Trophoblast cell (in vitro differentiated cells and primary cell): Measurements from ENCODE around the gene IZUMO2.

Experiments used
- DNase-seq, 2 donors: peaks; one replicate each; pipeline ENCODE4 v3.0.0-alpha.2; 2016
- H2AFZ ChIP-seq: 2 replicates; pipeline ENCODE4 v1.6.1; 2013; ENCODE audit warnings: low read length, moderate library complexity, mild to moderate bottlenecking; ENCODE audit not compliant: insufficient read depth, poor library complexity
- H2AK5ac ChIP-seq: 2 replicates; pipeline ENCODE4 v1.6.1; 2013; ENCODE audit warnings: mild to moderate bottlenecking, low read length
- H2BK120ac ChIP-seq: 2 replicates; pipeline ENCODE4 v1.6.1; 2013; ENCODE audit warnings: low read length, mild to moderate bottlenecking, moderate library complexity; ENCODE audit not compliant: insufficient read depth, poor library complexity
- H2BK12ac ChIP-seq: 2 replicates; pipeline ENCODE4 v1.6.1; 2013; ENCODE audit warnings: mild to moderate bottlenecking, low read length, moderate library complexity
- H2BK5ac ChIP-seq: 2 replicates; pipeline ENCODE4 v1.6.1; 2013; ENCODE audit warnings: low read length, low read depth, moderate library complexity, mild to moderate bottlenecking; ENCODE audit not compliant: poor library complexity
- H3K14ac ChIP-seq: 2 replicates; pipeline ENCODE4 v1.6.1; 2013; ENCODE audit warnings: mild to moderate bottlenecking, low read length
- H3K18ac ChIP-seq: 2 replicates; pipeline ENCODE4 v1.6.1; 2013; ENCODE audit warnings: mild to moderate bottlenecking, low read length
- H3K23ac ChIP-seq: 2 replicates; pipeline ENCODE4 v1.6.1; 2013; ENCODE audit warnings: low read length
- H3K27ac ChIP-seq: 2 replicates; pipeline ENCODE4 v1.5.1; 2013; ENCODE audit warnings: low read depth, mild to moderate bottlenecking, inconsistent platforms, low read length, moderate library complexity
- H3K27me3 ChIP-seq: 2 replicates; pipeline ENCODE4 v1.6.1; 2013; ENCODE audit warnings: inconsistent platforms, mild to moderate bottlenecking, low read length, moderate library complexity; ENCODE audit not compliant: insufficient read depth
- H3K36me3 ChIP-seq, 2 experiments: 1 replicate in 1 of 2; 2 replicates in 1 of 2; pipeline ENCODE4 v1.6.1; 2013; ENCODE audit warnings: low read length in 2 of 2, mild to moderate bottlenecking in 2 of 2, moderate library complexity in 1 of 2; ENCODE audit not compliant: insufficient read depth in 2 of 2, control insufficient read depth in 1 of 2
- H3K4ac ChIP-seq: 2 replicates; pipeline ENCODE4 v1.6.1; 2013; ENCODE audit warnings: low read depth, mild to moderate bottlenecking, low read length, moderate library complexity
- H3K4me1 ChIP-seq, 2 experiments: 1 replicate in 1 of 2; 2 replicates in 1 of 2; pipeline ENCODE4 v1.6.1; 2013; ENCODE audit warnings: low read length in 2 of 2, mild to moderate bottlenecking in 2 of 2, moderate library complexity in 1 of 2; ENCODE audit not compliant: insufficient read depth in 2 of 2, control insufficient read depth in 1 of 2
- H3K4me2 ChIP-seq: 2 replicates; pipeline ENCODE4 v1.6.1; 2013; ENCODE audit warnings: inconsistent platforms, mild to moderate bottlenecking, low read length, moderate library complexity
- H3K4me3 ChIP-seq: 2 replicates; pipeline ENCODE4 v1.5.1; 2013; ENCODE audit warnings: mild to moderate bottlenecking, low read depth, low read length, inconsistent platforms
- H3K79me1 ChIP-seq: one replicate; pipeline ENCODE4 v1.6.1; 2013; ENCODE audit warnings: low read length
- H3K79me2 ChIP-seq: 2 replicates; pipeline ENCODE4 v1.6.1; 2013; ENCODE audit warnings: low read length, mild to moderate bottlenecking; ENCODE audit not compliant: control insufficient read depth, insufficient read depth, poor library complexity
- H3K9ac ChIP-seq: 2 replicates; pipeline ENCODE4 v1.6.1; 2013; ENCODE audit warnings: mild to moderate bottlenecking, low read length
- H3K9me3 ChIP-seq: 2 replicates; pipeline ENCODE4 v1.6.1; 2013; ENCODE audit warnings: low read depth, mild to moderate bottlenecking, control low read depth, inconsistent platforms, low read length; ENCODE audit not compliant: insufficient read depth
- H4K12ac ChIP-seq: 2 replicates; pipeline ENCODE4 v1.6.1; 2013; ENCODE audit warnings: low read depth, mild to moderate bottlenecking, low read length, moderate library complexity
- H4K8ac ChIP-seq: 2 replicates; pipeline ENCODE4 v1.6.1; 2013; ENCODE audit warnings: low read depth, mild to moderate bottlenecking, low read length, moderate library complexity
- H4K91ac ChIP-seq: one replicate; pipeline ENCODE4 v1.6.1; 2013; ENCODE audit warnings: low read depth, mild to moderate bottlenecking, low read length, moderate library complexity
- WGBS: extraction: QIAGEN DNeasy Blood & Tissue Kit; methylation state at CpG from one replicate; pipeline ENCODE4 v1.1.7; 2013; ENCODE audit warnings: missing lambda C conversion rate; ENCODE audit not compliant: insufficient read length, insufficient coverage; ENCODE audit errors: extremely low coverage; 5-methylcytosine and 5-hydroxymethylcytosine counted together

Gene IZUMO2

DNA sequence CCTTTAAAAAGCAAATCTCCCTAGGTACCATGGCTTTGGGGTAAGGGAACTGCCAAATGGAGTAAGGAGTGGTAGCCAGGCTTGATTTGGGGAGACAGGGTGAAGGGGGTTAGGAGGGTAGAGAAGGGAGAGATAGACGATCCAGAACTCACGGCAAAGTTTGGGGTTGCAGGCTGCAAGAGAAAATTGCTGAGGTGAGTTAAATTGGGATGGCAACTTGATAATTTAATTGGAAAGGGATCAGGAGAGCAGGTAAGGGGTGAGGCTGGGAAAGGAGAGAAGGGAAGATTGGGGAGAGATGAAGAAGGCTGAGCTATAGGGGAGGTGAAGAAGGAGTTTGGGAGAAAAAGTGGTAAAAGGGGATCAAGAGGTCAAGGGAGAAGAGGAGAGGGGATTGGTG, 4.0 kb downstream of the IZUMO2 start:
- Histone ChIP-seq H3K18ac (no peak overlapping the region), H3K27me3 (no peaks in the 10 kb centered on the region), H3K4me1 (no peaks in the 10 kb centered on the region), H3K23ac (no peak overlapping the region), H3K4me3 (no peak overlapping the region), H4K8ac (no peak overlapping the region), H3K79me2 (no peaks in the 10 kb centered on the region), H2BK120ac (no peak overlapping the region), H3K36me3 (no peaks in the 10 kb centered on the region), H3K4ac (no peak overlapping the region), H2AK5ac (no peak overlapping the region), H2BK5ac (no peak overlapping the region), H3K79me1 (no peaks in the 10 kb centered on the region), H3K4me2 (no peak overlapping the region), H3K9me3 (peaks cover 4% of the 10 kb centered on the region), H4K12ac (no peak overlapping the region), H2AFZ (no peak overlapping the region), H3K27ac (no peak overlapping the region), H4K91ac (no peak overlapping the region), H3K14ac (no peak overlapping the region), H3K9ac (no peak overlapping the region), H2BK12ac (no peak overlapping the region)
- no peak for DNase-seq
- no CpG with 5 or more reads among the region's 2 CpGs for WGBS

DNA sequence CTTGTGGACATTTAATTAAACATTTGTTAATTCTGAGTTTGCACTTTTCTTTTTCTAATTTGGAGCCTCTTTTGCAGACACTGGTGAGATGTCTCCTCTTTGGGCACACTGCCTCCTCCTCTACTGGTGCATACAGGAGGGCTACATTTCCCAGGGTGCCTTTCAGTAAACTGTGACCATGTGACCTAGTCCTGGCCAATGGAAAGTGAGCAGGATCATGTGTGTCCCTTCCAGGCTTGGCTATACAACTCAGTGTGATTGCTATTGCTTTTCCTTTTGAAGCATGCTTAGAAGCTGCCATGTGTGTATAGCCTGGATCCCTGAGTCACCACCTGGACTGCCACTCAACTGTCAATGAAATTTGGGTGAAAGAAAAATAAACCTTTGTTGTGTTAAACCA, 4.5 kb downstream of the IZUMO2 start:
- Histone ChIP-seq H3K79me2 (no peaks in the 10 kb centered on the region), H3K4me3 (no peak overlapping the region), H2BK120ac (no peak overlapping the region)

DNA sequence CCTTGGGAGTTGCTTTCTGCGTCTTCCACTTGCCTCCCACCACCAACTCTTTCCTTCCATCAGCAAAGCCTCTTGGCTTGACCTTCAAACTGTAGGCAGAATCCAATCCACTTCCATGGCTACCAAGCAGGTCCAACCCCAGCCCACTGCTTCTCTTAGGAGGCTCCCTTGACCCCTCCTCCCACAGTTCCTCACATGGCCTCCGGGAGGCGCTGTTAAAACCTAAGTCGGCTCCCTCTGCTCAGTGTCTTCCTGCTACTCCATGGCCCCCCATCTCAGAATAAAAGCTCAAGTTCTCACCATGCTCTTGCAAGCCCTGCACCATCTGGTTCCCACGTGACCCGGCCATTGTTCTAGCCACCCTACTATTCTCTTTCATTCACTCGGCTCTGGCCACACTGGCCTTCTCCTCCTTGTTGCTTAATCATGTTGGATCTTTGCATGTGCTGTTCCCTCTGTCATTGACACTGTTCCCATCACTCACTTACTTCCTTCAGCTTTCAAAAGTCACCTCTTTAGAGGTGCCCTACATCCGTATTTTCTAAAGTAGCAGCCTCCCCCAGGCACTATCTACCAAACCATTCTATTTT, 7.5 kb downstream of the IZUMO2 start:
- DNase-seq, result no peak
- WGBS, result no CpG with 5 or more reads among the region's 8 CpGs
- H3K27ac ChIP-seq, result no peak overlapping the region

More for the DNA sequence above, 4.5 kb downstream of the IZUMO2 start:
- Histone ChIP-seq H2AK5ac (no peak overlapping the region), H2BK12ac (no peak overlapping the region), H3K9me3 (peaks cover 4% of the 10 kb centered on the region), H3K4ac (no peak overlapping the region), H2BK5ac (no peak overlapping the region), H3K4me2 (no peak overlapping the region), H3K23ac (no peak overlapping the region), H2AFZ (no peak overlapping the region), H3K27ac (no peak overlapping the region), H3K79me1 (no peaks in the 10 kb centered on the region), H3K18ac (no peak overlapping the region), H4K12ac (no peak overlapping the region), H3K27me3 (no peaks in the 10 kb centered on the region), H3K4me1 (no peaks in the 10 kb centered on the region), H4K91ac (no peak overlapping the region), H3K9ac (no peak overlapping the region), H3K14ac (no peak overlapping the region), H4K8ac (no peak overlapping the region), H3K36me3 (no peaks in the 10 kb centered on the region)
- DNase-seq, result no peak

DNA sequence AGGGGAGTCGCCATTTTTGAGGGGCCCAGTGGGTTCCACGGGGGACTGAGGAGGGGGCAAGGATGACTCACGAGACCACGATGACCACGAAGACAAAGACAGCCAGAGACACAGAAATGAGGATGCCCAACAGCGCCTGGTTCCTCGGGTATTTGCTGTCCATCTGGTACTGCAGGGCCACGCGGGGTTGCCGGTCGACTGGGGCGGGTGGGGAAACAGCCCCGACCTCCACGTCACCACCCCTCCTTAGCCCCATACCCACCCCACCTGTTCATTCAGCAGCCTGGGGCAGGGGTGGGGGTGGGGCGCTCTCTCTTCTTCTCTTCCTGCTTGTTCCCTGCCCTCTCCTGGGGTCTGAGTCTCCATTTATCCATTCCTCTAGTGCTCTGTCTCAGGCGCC, 8.6 kb downstream of the IZUMO2 start:
- Histone ChIP-seq H3K79me1 (no peaks in the 10 kb centered on the region), H2BK120ac (no peak overlapping the region)
- WGBS, result no CpG with 5 or more reads among the region's 16 CpGs

More for the DNA sequence above, 7.5 kb downstream of the IZUMO2 start:
- Histone ChIP-seq H4K91ac (no peak overlapping the region), H4K8ac (no peak overlapping the region), H3K14ac (no peak overlapping the region), H3K4me1 (no peaks in the 10 kb centered on the region), H2AFZ (no peak overlapping the region), H3K36me3 (no peaks in the 10 kb centered on the region), H3K27me3 (no peaks in the 10 kb centered on the region), H3K79me2 (no peaks in the 10 kb centered on the region), H3K23ac (no peak overlapping the region), H3K18ac (no peak overlapping the region), H3K4me3 (no peak overlapping the region), H3K9me3 (peaks cover 4% of the 10 kb centered on the region), H2AK5ac (no peak overlapping the region), H3K9ac (no peak overlapping the region), H2BK12ac (no peak overlapping the region), H3K79me1 (no peaks in the 10 kb centered on the region), H2BK5ac (no peak overlapping the region), H2BK120ac (no peak overlapping the region), H3K4me2 (no peak overlapping the region), H4K12ac (no peak overlapping the region), H3K4ac (no peak overlapping the region)

More for the DNA sequence above, 8.6 kb downstream of the IZUMO2 start:
- Histone ChIP-seq H3K4me2 (no peak overlapping the region), H3K4ac (no peak overlapping the region), H3K27ac (no peak overlapping the region), H3K4me1 (no peaks in the 10 kb centered on the region), H2AFZ (no peak overlapping the region), H3K18ac (no peak overlapping the region), H2BK5ac (no peak overlapping the region), H3K9ac (no peak overlapping the region), H3K4me3 (no peak overlapping the region), H3K14ac (no peak overlapping the region), H3K79me2 (no peaks in the 10 kb centered on the region), H3K36me3 (no peaks in the 10 kb centered on the region), H3K23ac (no peak overlapping the region), H4K91ac (no peak overlapping the region), H2BK12ac (no peak overlapping the region), H2AK5ac (no peak overlapping the region), H4K8ac (no peak overlapping the region), H3K9me3 (peaks cover 4% of the 10 kb centered on the region), H3K27me3 (no peaks in the 10 kb centered on the region), H4K12ac (no peak overlapping the region)
- no peak for DNase-seq
